HG03469 (cell line): Measurements from ENCODE around the gene MYADML2.

Experiments used
- ATAC-seq: cut with Tn5 transposase; IDR thresholded peaks from one replicate; pipeline ENCODE4 v1.9.1; 2021; ENCODE audit warnings: mild to moderate bottlenecking, moderate library complexity, moderate number of reproducible peaks; ENCODE audit not compliant: unreplicated experiment

MYADML2 gene

GRCh38 chr17:81980122-81980521 is 33.1 kb upstream of the MYADML2 start:
- ATAC-seq, result no peak

GRCh38 chr17:81978524-81979298 is 31.7 kb upstream of the MYADML2 start:
- ATAC-seq, result no peak

GRCh38 chr17:81977211-81977808 is 30.3 kb upstream of the MYADML2 start, which contains the start of gene ASPSCR1:
TSS of gene ASPSCR1 (plus strand) at chr17:81977629. CDS start at chr17:81977647, 18 bp downstream.
- ATAC-seq, result peak; percentile 58

- ATAC-seq, result peak; percentile 2
Measured at GRCh38 chr17:81976332-81977210, 29.5 kb upstream of the MYADML2 start.

- ATAC-seq, result no peak
Measured at GRCh38 chr17:81973432-81973831, 26.4 kb upstream of the MYADML2 start.

GRCh38 chr17:81968850-81969812 is 22.1 kb upstream of the MYADML2 start:
- ATAC-seq, result no peak

- ATAC-seq, result no peak
Measured at GRCh38 chr17:81968396-81968745, 21.3 kb upstream of the MYADML2 start.

GRCh38 chr17:81967533-81968395 is 20.7 kb upstream of the MYADML2 start:
- no peak for ATAC-seq

GRCh38 chr17:81967244-81967532 is 20.2 kb upstream of the MYADML2 start:
- ATAC-seq, result no peak

- ATAC-seq, result no peak
Measured at GRCh38 chr17:81966343-81967243, 19.6 kb upstream of the MYADML2 start.

GRCh38 chr17:81964081-81964849 is 17.2 kb upstream of the MYADML2 start:
- no peak for ATAC-seq

- no peak for ATAC-seq
Measured at GRCh38 chr17:81962499-81963441, 15.7 kb upstream of the MYADML2 start.

GRCh38 chr17:81961521-81962498 is 14.8 kb upstream of the MYADML2 start:
- no peak for ATAC-seq

- no peak for ATAC-seq
Measured at GRCh38 chr17:81961087-81961511, 14.1 kb upstream of the MYADML2 start, which contains the start of gene NOTUM. TSS of gene NOTUM (minus strand) at chr17:81961187. CDS start at chr17:81960909, 278 bp downstream.
